Tibial nerve (tissue), 4 donors: Measurements from ENCODE around the gene IL20.

Experiments
- EP300 ChIP-seq, 2 donors: sonication (generic); formaldehyde crosslinking; IDR thresholded peaks; one replicate each; pipeline ENCODE4 v1.6.1; 2017; ENCODE audit warnings: antibody characterized with exemption in 2 of 2, mild to moderate bottlenecking in 1 of 2
- POLR2A ChIP-seq, 2 donors: fragments of 450-650 bp; IDR thresholded peaks; one replicate each; pipeline ENCODE4 v1.6.1; 2017; ENCODE audit warnings: antibody characterized with exemption in 2 of 2, mild to moderate bottlenecking in 2 of 2, moderate library complexity in 2 of 2
- TF ChIP-seq, protein P1 (sequence below), 5 experiments: fragments of 200-600 bp in 3 of 5; fragments of 450-650 bp in 2 of 5; sonication (generic) in 3 of 5; IDR thresholded peaks; one replicate each; pipeline ENCODE4 v1.5.1; 2016 to 2019; ENCODE audit warnings: antibody characterized with exemption in 5 of 5, mild to moderate bottlenecking in 3 of 5, moderate library complexity in 2 of 5

DNA sequence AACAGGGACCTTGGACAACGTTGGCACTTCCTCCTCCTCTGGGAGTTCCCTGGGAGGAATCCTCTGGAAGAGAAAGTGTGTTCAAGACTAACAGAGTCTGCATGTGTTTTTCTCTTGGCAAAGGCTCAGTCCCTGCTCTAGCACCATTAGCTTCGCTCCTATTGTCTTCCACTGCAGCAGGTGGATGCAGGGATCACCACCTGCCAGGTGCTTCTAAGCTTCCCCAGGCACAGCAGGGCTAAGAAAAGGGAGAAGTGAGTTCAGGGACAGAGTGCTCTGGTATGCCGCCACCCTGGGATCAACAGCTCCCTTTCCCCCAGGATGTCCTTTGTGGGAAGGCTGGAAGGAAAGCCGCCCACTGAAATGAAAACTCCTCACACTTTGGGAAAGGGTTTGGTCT is 43.9 kb upstream of the IL20 start:
- TF ChIP-seq EP300 (IDR thresholded peaks at IDR 0.05) (no peak), POLR2A (IDR thresholded peaks at IDR 0.05) (no peak)
- TF ChIP-seq, protein P1, sequence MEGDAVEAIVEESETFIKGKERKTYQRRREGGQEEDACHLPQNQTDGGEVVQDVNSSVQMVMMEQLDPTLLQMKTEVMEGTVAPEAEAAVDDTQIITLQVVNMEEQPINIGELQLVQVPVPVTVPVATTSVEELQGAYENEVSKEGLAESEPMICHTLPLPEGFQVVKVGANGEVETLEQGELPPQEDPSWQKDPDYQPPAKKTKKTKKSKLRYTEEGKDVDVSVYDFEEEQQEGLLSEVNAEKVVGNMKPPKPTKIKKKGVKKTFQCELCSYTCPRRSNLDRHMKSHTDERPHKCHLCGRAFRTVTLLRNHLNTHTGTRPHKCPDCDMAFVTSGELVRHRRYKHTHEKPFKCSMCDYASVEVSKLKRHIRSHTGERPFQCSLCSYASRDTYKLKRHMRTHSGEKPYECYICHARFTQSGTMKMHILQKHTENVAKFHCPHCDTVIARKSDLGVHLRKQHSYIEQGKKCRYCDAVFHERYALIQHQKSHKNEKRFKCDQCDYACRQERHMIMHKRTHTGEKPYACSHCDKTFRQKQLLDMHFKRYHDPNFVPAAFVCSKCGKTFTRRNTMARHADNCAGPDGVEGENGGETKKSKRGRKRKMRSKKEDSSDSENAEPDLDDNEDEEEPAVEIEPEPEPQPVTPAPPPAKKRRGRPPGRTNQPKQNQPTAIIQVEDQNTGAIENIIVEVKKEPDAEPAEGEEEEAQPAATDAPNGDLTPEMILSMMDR (IDR thresholded peaks at IDR 0.05), result no peak
